ENCODE data around the gene CC2D2B. TPM values are rescaled to one million over a fixed set of nuclear protein-coding genes. Genes with fewer than 3 reads are reported as not detected.

The CC2D2B gene
- polyA plus RNA-seq, 2 donors, result 0.13 to 0.28 TPM

GRCh38 chr10:96061232-96061631 is 153.5 kb downstream of the CC2D2B start:
- Histone ChIP-seq H3K36me3 (ENCODE audit: control insufficient read depth in 2 of 2, insufficient read depth in 2 of 2, low read length in 1 of 2) (peaks cover 8% of the 10 kb centered on the region in 2 donors), H3K4me3 (ENCODE audit: low read depth in 1 of 2, low read length in 2 of 2) (no peak overlapping the region), H3K4me1 (ENCODE audit: control insufficient read depth in 2 of 2, insufficient read depth in 2 of 2, low read length in 1 of 2) (no peaks in the 10 kb centered on the region), H3K27me3 (ENCODE audit: control insufficient read depth in 1 of 2, insufficient read depth in 2 of 2, low read length in 2 of 2) (no peaks in the 10 kb centered on the region), H3K27ac (ENCODE audit: low read depth in 2 of 2, low read length in 1 of 2) (no peak overlapping the region), H3K9me3 (ENCODE audit: control insufficient read depth in 2 of 2, insufficient read depth in 1 of 2, low read depth in 1 of 2, low read length in 1 of 2) (no peaks in the 10 kb centered on the region)
- 89 to 93% methylated on average over 3 of the region's 3 CpGs for WGBS, 2 donors

GRCh38 chr10:96072674-96073073 is 164.9 kb downstream of the CC2D2B start:
- no peaks in the 10 kb centered on the region for H3K9me3 ChIP-seq (ENCODE audit: control insufficient read depth in 2 of 2, insufficient read depth in 1 of 2, low read depth in 1 of 2, low read length in 1 of 2)
- H3K4me3 ChIP-seq (ENCODE audit: low read depth in 1 of 2, low read length in 2 of 2), result no peak overlapping the region
- no peak overlapping the region for H3K27ac ChIP-seq (ENCODE audit: low read depth in 2 of 2, low read length in 1 of 2)
- no peaks in the 10 kb centered on the region for H3K4me1 ChIP-seq (ENCODE audit: control insufficient read depth in 2 of 2, insufficient read depth in 2 of 2, low read length in 1 of 2)
- H3K27me3 ChIP-seq (ENCODE audit: control insufficient read depth in 1 of 2, insufficient read depth in 2 of 2, low read length in 2 of 2), result no peaks in the 10 kb centered on the region
- WGBS, 2 donors, result 77 to 89% methylated on average over 2 of the region's 2 CpGs
- no peaks in the 10 kb centered on the region for H3K36me3 ChIP-seq (ENCODE audit: control insufficient read depth in 2 of 2, insufficient read depth in 2 of 2, low read length in 1 of 2)

GRCh38 chr10:96073722-96074121 is 165.9 kb downstream of the CC2D2B start:
- WGBS, 2 donors, result 75 to 77% methylated on average over 1 of the region's 1 CpG
- H3K36me3 ChIP-seq (ENCODE audit: control insufficient read depth in 2 of 2, insufficient read depth in 2 of 2, low read length in 1 of 2), result no peaks in the 10 kb centered on the region
- no peaks in the 10 kb centered on the region for H3K4me1 ChIP-seq (ENCODE audit: control insufficient read depth in 2 of 2, insufficient read depth in 2 of 2, low read length in 1 of 2)
- no peak overlapping the region for H3K4me3 ChIP-seq (ENCODE audit: low read depth in 1 of 2, low read length in 2 of 2)
- no peaks in the 10 kb centered on the region for H3K27me3 ChIP-seq (ENCODE audit: control insufficient read depth in 1 of 2, insufficient read depth in 2 of 2, low read length in 2 of 2)
- H3K27ac ChIP-seq (ENCODE audit: low read depth in 2 of 2, low read length in 1 of 2), result no peak overlapping the region
- no peaks in the 10 kb centered on the region for H3K9me3 ChIP-seq (ENCODE audit: control insufficient read depth in 2 of 2, insufficient read depth in 1 of 2, low read depth in 1 of 2, low read length in 1 of 2)

- WGBS, 2 donors, result 95 to 97% methylated on average over 3 of the region's 3 CpGs
Observed at GRCh38 chr10:96074776-96075175, 167.0 kb downstream of the CC2D2B start.

GRCh38 chr10:96075977-96076376 is 168.2 kb downstream of the CC2D2B start:
- no peaks in the 10 kb centered on the region for H3K36me3 ChIP-seq (ENCODE audit: control insufficient read depth in 2 of 2, insufficient read depth in 2 of 2, low read length in 1 of 2)

More at GRCh38 chr10:96074776-96075175, 167.0 kb downstream of the CC2D2B start:
- Histone ChIP-seq H3K36me3 (ENCODE audit: control insufficient read depth in 2 of 2, insufficient read depth in 2 of 2, low read length in 1 of 2) (no peaks in the 10 kb centered on the region), H3K27ac (ENCODE audit: low read depth in 2 of 2, low read length in 1 of 2) (no peak overlapping the region), H3K27me3 (ENCODE audit: control insufficient read depth in 1 of 2, insufficient read depth in 2 of 2, low read length in 2 of 2) (no peaks in the 10 kb centered on the region), H3K9me3 (ENCODE audit: control insufficient read depth in 2 of 2, insufficient read depth in 1 of 2, low read depth in 1 of 2, low read length in 1 of 2) (no peaks in the 10 kb centered on the region), H3K4me1 (ENCODE audit: control insufficient read depth in 2 of 2, insufficient read depth in 2 of 2, low read length in 1 of 2) (no peaks in the 10 kb centered on the region), H3K4me3 (ENCODE audit: low read depth in 1 of 2, low read length in 2 of 2) (no peak overlapping the region)

GRCh38 chr10:96077156-96077555 is 169.4 kb downstream of the CC2D2B start:
- H3K9me3 ChIP-seq (ENCODE audit: control insufficient read depth in 2 of 2, insufficient read depth in 1 of 2, low read depth in 1 of 2, low read length in 1 of 2), result no peaks in the 10 kb centered on the region
- H3K4me3 ChIP-seq (ENCODE audit: low read depth in 1 of 2, low read length in 2 of 2), result no peak overlapping the region
- H3K4me1 ChIP-seq (ENCODE audit: control insufficient read depth in 2 of 2, insufficient read depth in 2 of 2, low read length in 1 of 2), result no peaks in the 10 kb centered on the region
- WGBS, 2 donors, result 86 to 94% methylated on average over 3 of the region's 3 CpGs
- H3K27ac ChIP-seq (ENCODE audit: low read depth in 2 of 2, low read length in 1 of 2), result no peak overlapping the region
- no peaks in the 10 kb centered on the region for H3K36me3 ChIP-seq (ENCODE audit: control insufficient read depth in 2 of 2, insufficient read depth in 2 of 2, low read length in 1 of 2)
- H3K27me3 ChIP-seq (ENCODE audit: control insufficient read depth in 1 of 2, insufficient read depth in 2 of 2, low read length in 2 of 2), result no peaks in the 10 kb centered on the region

More at GRCh38 chr10:96075977-96076376, 168.2 kb downstream of the CC2D2B start:
- Histone ChIP-seq H3K27me3 (ENCODE audit: control insufficient read depth in 1 of 2, insufficient read depth in 2 of 2, low read length in 2 of 2) (no peaks in the 10 kb centered on the region), H3K4me1 (ENCODE audit: control insufficient read depth in 2 of 2, insufficient read depth in 2 of 2, low read length in 1 of 2) (no peaks in the 10 kb centered on the region), H3K27ac (ENCODE audit: low read depth in 2 of 2, low read length in 1 of 2) (no peak overlapping the region), H3K9me3 (ENCODE audit: control insufficient read depth in 2 of 2, insufficient read depth in 1 of 2, low read depth in 1 of 2, low read length in 1 of 2) (no peaks in the 10 kb centered on the region), H3K4me3 (ENCODE audit: low read depth in 1 of 2, low read length in 2 of 2) (no peak overlapping the region)
- 44 to 46% methylated on average over 2 of the region's 2 CpGs for WGBS, 2 donors

GRCh38 chr10:96082153-96082552 is 174.4 kb downstream of the CC2D2B start:
- H3K27me3 ChIP-seq (ENCODE audit: control insufficient read depth in 1 of 2, insufficient read depth in 2 of 2, low read length in 2 of 2), result no peaks in the 10 kb centered on the region
- 83 to 92% methylated on average over 2 of the region's 2 CpGs for WGBS, 2 donors
- H3K4me3 ChIP-seq (ENCODE audit: low read depth in 1 of 2, low read length in 2 of 2), result no peak overlapping the region
- no peak overlapping the region for H3K27ac ChIP-seq (ENCODE audit: low read depth in 2 of 2, low read length in 1 of 2)
- no peaks in the 10 kb centered on the region for H3K4me1 ChIP-seq (ENCODE audit: control insufficient read depth in 2 of 2, insufficient read depth in 2 of 2, low read length in 1 of 2)
- H3K9me3 ChIP-seq (ENCODE audit: control insufficient read depth in 2 of 2, insufficient read depth in 1 of 2, low read depth in 1 of 2, low read length in 1 of 2), result no peaks in the 10 kb centered on the region
- H3K36me3 ChIP-seq (ENCODE audit: control insufficient read depth in 2 of 2, insufficient read depth in 2 of 2, low read length in 1 of 2), result no peaks in the 10 kb centered on the region

Other genes with a start within 250 kb of the CC2D2B start
- gene TCTN3, start 214.0 kb upstream of the CC2D2B start, polyA plus RNA-seq, result 10 to 100 TPM in 1 of 2 donors, 1 to 10 TPM in 1; 6.4 to 10.5 TPM
- 1 to 10 TPM; 2.4 to 3.7 TPM for gene ENTPD1, start 151.8 kb upstream of the CC2D2B start, polyA plus RNA-seq
- gene CCNJ, start 135.6 kb downstream of the CC2D2B start, polyA plus RNA-seq, result 1 to 10 TPM; 1.4 to 1.9 TPM
- 1 to 10 TPM; 3.4 to 5.5 TPM for gene ZNF518A, start 222.3 kb downstream of the CC2D2B start, polyA plus RNA-seq